ENCODE measurements around the gene FAM228A. TPM values are rescaled to one million over a fixed set of nuclear protein-coding genes. Genes with fewer than 3 reads are reported as not detected.

FAM228A gene
- total RNA-seq (2022; extraction: Qiagen RNA extraction; ENCODE audit: low read depth) = not detected in 5 replicates

DNA sequence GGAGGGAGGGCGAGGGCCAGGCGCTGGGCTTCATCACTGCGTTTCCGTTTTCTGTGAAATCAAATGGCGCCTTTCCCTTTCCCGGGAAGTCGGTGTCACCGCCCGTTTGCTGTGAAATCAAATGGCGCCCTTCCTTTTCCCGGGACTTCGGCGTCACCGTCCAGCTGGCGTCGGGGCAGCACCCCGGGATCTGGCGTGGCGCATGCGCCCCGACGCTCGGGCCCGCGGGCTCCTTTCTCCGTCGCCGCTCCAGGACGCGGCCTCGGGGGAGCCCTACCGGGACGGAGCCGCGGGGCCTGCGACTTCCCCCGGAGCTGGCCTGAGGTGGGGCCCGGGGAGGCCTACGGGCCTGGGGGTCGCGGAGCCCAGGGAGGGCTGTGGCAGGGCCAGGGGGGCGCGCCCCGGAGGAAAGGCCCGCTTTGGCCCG, at the start of gene FAM228A:
Gene FAM228A, plus strand, starts transcription at position 203 of the 427 bp plus-strand sequence. CDS start 428 bp downstream, outside the sequence.

Other genes starting within 250 kb of the FAM228A start
- 5.9 to 8.5 TPM (median 6.4 TPM) in 5 replicates for gene ATAD2B, start 247.9 kb upstream of the FAM228A start, total RNA-seq (2022; extraction: Qiagen RNA extraction; ENCODE audit: low read depth)
- 19.3 to 23.4 TPM (median 20.5 TPM) in 5 replicates for gene UBXN2A, start 234.6 kb upstream of the FAM228A start, total RNA-seq (2022; extraction: Qiagen RNA extraction; ENCODE audit: low read depth)
- 0.14 to 0.84 TPM (median 0.37 TPM) in 5 replicates for gene MFSD2B, start 165.0 kb upstream of the FAM228A start, total RNA-seq (2022; extraction: Qiagen RNA extraction; ENCODE audit: low read depth)
- gene WDCP, start 127.7 kb upstream of the FAM228A start, total RNA-seq (2022; extraction: Qiagen RNA extraction; ENCODE audit: low read depth) = 12.0 to 15.3 TPM (median 13.0 TPM) in 5 replicates
- gene FKBP1B, start 125.3 kb upstream of the FAM228A start, total RNA-seq (2022; extraction: Qiagen RNA extraction; ENCODE audit: low read depth) = 8.6 to 10.1 TPM (median 8.9 TPM) in 5 replicates
- gene SF3B6, start 98.7 kb upstream of the FAM228A start, total RNA-seq (2022; extraction: Qiagen RNA extraction; ENCODE audit: low read depth) = 161 to 221 TPM (median 177 TPM) in 5 replicates
- gene TP53I3, start 90.2 kb upstream of the FAM228A start, total RNA-seq (2022; extraction: Qiagen RNA extraction; ENCODE audit: low read depth) = 164 to 190 TPM (median 177 TPM) in 5 replicates
- gene PFN4, start 51.7 kb upstream of the FAM228A start, total RNA-seq (2022; extraction: Qiagen RNA extraction; ENCODE audit: low read depth) = 1.0 to 1.7 TPM (median 1.2 TPM) in 5 replicates
- gene FAM228B, start 51.6 kb upstream of the FAM228A start, total RNA-seq (2022; extraction: Qiagen RNA extraction; ENCODE audit: low read depth) = 1.3 to 4.6 TPM (median 2.0 TPM) in 5 replicates
- gene ITSN2, start 185.5 kb downstream of the FAM228A start, total RNA-seq (2022; extraction: Qiagen RNA extraction; ENCODE audit: low read depth) = 17.2 to 22.0 TPM (median 20.2 TPM) in 5 replicates

All from A549 treated with CpdA at 1 μM for 4 hours (cell line).